Liver (tissue), 9 donors: ENCODE measurements around the gene SLC2A9. TPM values are rescaled to one million over a fixed set of nuclear protein-coding genes. Genes with fewer than 3 reads are reported as not detected.

ENCODE experiments used
- DNase-seq: peaks from one replicate; pipeline ENCODE4 v3.0.0-alpha.2; 2017; ENCODE audit warnings: low spot score
- H3K27ac ChIP-seq, 2 donors: one replicate each; pipeline ENCODE4 v1.7.0; 2013; ENCODE audit warnings: inconsistent platforms in 2 of 2, low read length in 2 of 2, control low read depth in 1 of 2, low read depth in 1 of 2, mild to moderate bottlenecking in 1 of 2
- H3K27me3 ChIP-seq, 4 donors: one replicate each; pipeline versions ENCODE4 v1.6.1 to v1.7.0; 2013; ENCODE audit warnings: low read length in 3 of 4, inconsistent platforms in 1 of 4, mild to moderate bottlenecking in 1 of 4, moderate library complexity in 1 of 4; ENCODE audit not compliant: control insufficient read depth in 4 of 4, insufficient read depth in 4 of 4
- H3K36me3 ChIP-seq, 4 donors: one replicate each; pipeline versions ENCODE4 v1.6.1 to v1.7.0; 2013; ENCODE audit warnings: low read length in 3 of 4, mild to moderate bottlenecking in 3 of 4, low read depth in 1 of 4, moderate library complexity in 1 of 4; ENCODE audit not compliant: control insufficient read depth in 4 of 4, insufficient read depth in 3 of 4
- H3K4me1 ChIP-seq, 4 donors: one replicate each; pipeline versions ENCODE4 v1.6.1 to v1.7.0; 2013; ENCODE audit warnings: low read length in 3 of 4, mild to moderate bottlenecking in 3 of 4, moderate library complexity in 1 of 4; ENCODE audit not compliant: control insufficient read depth in 4 of 4, insufficient read depth in 4 of 4
- H3K4me3 ChIP-seq, 3 donors: one replicate each; pipeline versions ENCODE4 v1.6.1 to v1.7.0; 2013; ENCODE audit warnings: low read length in 3 of 3, control low read depth in 1 of 3, low read depth in 1 of 3, mild to moderate bottlenecking in 1 of 3
- H3K9ac ChIP-seq, 2 donors: one replicate each; pipeline ENCODE4 v1.7.0; 2013; ENCODE audit warnings: low read length in 2 of 2, mild to moderate bottlenecking in 2 of 2, moderate library complexity in 2 of 2, control low read depth in 1 of 2, low read depth in 1 of 2
- H3K9me3 ChIP-seq, 4 donors: one replicate each; pipeline versions ENCODE4 v1.6.1 to v1.7.0; 2013; ENCODE audit warnings: low read length in 3 of 4; ENCODE audit not compliant: control insufficient read depth in 4 of 4
- CTCF ChIP-seq: fragments of 150-350 bp; IDR thresholded peaks from 2 replicates; pipeline ENCODE4 v1.5.1; 2017; ENCODE audit warnings: improper control_type of control experiment, low read depth, low read length; ENCODE audit not compliant: missing input control
- EGR1 ChIP-seq, 2 donors: IDR thresholded peaks; 2 replicates each; pipeline ENCODE4 v1.6.1; 2016 to 2018; ENCODE audit warnings: antibody characterized with exemption in 2 of 2, low read depth in 2 of 2
- FOXA1 ChIP-seq: IDR thresholded peaks from 2 replicates; pipeline ENCODE4 v1.6.1; 2016; ENCODE audit warnings: antibody characterized with exemption
- FOXA2 ChIP-seq: IDR thresholded peaks from 2 replicates; pipeline ENCODE4 v1.6.1; 2016; ENCODE audit warnings: antibody characterized with exemption
- GABPA ChIP-seq, 2 donors: IDR thresholded peaks in 1 of 2; conservative IDR thresholded peaks in 1 of 2; 2 replicates each; pipeline ENCODE4 v1.6.1; 2016; ENCODE audit warnings: antibody characterized with exemption in 2 of 2, mild to moderate bottlenecking in 1 of 2, moderate library complexity in 1 of 2
- HNF4A ChIP-seq, 2 donors: conservative IDR thresholded peaks; 2 replicates each; pipeline ENCODE4 v1.6.1; 2016; ENCODE audit warnings: antibody characterized with exemption in 2 of 2, mild to moderate bottlenecking in 2 of 2
- HNF4G ChIP-seq: IDR thresholded peaks from 2 replicates; pipeline ENCODE4 v1.6.1; 2016; ENCODE audit warnings: antibody characterized with exemption
- JUND ChIP-seq, 2 donors: IDR thresholded peaks; 2 replicates each; pipeline ENCODE4 v1.6.1; 2016; ENCODE audit warnings: antibody characterized with exemption in 2 of 2
- NR2F2 ChIP-seq: IDR thresholded peaks from 2 replicates; pipeline ENCODE4 v1.6.1; 2016; ENCODE audit warnings: antibody characterized with exemption
- RAD21 ChIP-seq, 2 donors: IDR thresholded peaks; 2 replicates each; pipeline ENCODE4 v1.6.1; 2016; ENCODE audit warnings: antibody characterized with exemption in 2 of 2, mild to moderate bottlenecking in 2 of 2
- RXRA ChIP-seq, 2 donors: IDR thresholded peaks; 2 replicates each; pipeline ENCODE4 v1.6.1; 2017 to 2018; ENCODE audit warnings: antibody characterized with exemption in 2 of 2, mild to moderate bottlenecking in 1 of 2
- SP1 ChIP-seq: IDR thresholded peaks from 2 replicates; pipeline ENCODE4 v1.6.1; 2018; ENCODE audit warnings: antibody characterized with exemption, mild to moderate bottlenecking
- YY1 ChIP-seq: IDR thresholded peaks from 2 replicates; pipeline ENCODE4 v1.6.1; 2016; ENCODE audit warnings: antibody characterized with exemption, mild to moderate bottlenecking
- WGBS: extraction: QIAGEN DNeasy Blood & Tissue Kit; methylation state at CpG from one replicate; pipeline ENCODE4 v1.1.7; 2013; 5-methylcytosine and 5-hydroxymethylcytosine counted together
- polyA plus RNA-seq, 2 donors: library from polyadenylated mRNA; stranded (reverse) in 1 of 2; unstranded in 1 of 2; fragments of 200-250 nt in 1 of 2; fragments of >200 nt in 1 of 2; fragmentation: Nextera tagmentation in 1 of 2; extraction: Ambion mirVana in 1 of 2; gene quantifications; one replicate each; pipeline versions ENCODE4 v1.2.1 to v1.2.3, GENCODE V29; 2013 to 2015
- total RNA-seq, 2 donors: library from RNA; depleted of rRNA; stranded (reverse); fragments of >200 nt; gene quantifications; one replicate each; pipeline ENCODE4 v1.2.3, GENCODE V29; 2014
- TF ChIP-seq, protein P1 (sequence below): IDR thresholded peaks from 2 replicates; pipeline ENCODE4 v1.6.1; 2016; ENCODE audit warnings: antibody characterized with exemption, mild to moderate bottlenecking
- TF ChIP-seq, protein P2 (sequence below): IDR thresholded peaks from 2 replicates; pipeline ENCODE4 v1.6.1; 2016; ENCODE audit warnings: antibody characterized with exemption
- TF ChIP-seq, protein P3 (sequence below): IDR thresholded peaks from 2 replicates; pipeline ENCODE4 v1.6.1; 2016; ENCODE audit warnings: antibody characterized with exemption
- donor health status: healthy.
- donor health status: healthy.
- donor health status: healthy.
- donor health status: healthy.
- donor health status: healthy.

SLC2A9 gene
- total and polyA plus RNA-seq, 4 donors: 6.2 to 49.0 (median 21.6) TPM

DNA sequence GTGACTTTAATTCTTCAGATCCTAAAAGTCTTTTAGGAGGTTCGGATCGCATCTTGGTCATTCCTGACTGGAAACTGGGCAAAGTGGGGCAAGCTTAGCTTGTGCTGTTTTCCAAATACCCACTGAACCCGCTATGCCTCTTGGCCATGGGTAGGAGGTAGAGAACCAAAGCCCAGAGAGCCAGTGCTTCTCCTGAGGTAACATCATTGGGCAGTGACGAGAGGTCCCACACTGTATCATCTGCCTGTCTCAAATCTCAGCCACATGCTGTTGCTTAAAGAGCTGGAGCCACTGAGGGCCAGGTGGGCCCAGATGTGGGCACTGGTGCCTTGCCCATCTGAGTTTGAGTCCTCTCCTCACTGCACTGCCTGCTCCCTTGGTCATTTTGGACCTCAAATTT lies 68.2 kb downstream of the SLC2A9 start:
- Histone ChIP-seq H3K36me3 (peaks cover 0 to 4% (median 0%) of the 10 kb centered on the region in 4 donors), H3K9me3 (no peaks in the 10 kb centered on the region), H3K27ac (no peak overlapping the region), H3K4me1 (no peaks in the 10 kb centered on the region), H3K9ac (no peak overlapping the region), H3K27me3 (no peaks in the 10 kb centered on the region), H3K4me3 (no peak overlapping the region)
- DNase-seq: no peak
- TF ChIP-seq CTCF (no peak), YY1 (no peak)
- 97% methylated on average over 4 of the region's 4 CpGs for WGBS

- Histone ChIP-seq H3K4me3 (no peak overlapping the region), H3K36me3 (peaks cover 0 to 4% (median 0%) of the 10 kb centered on the region in 4 donors), H3K27ac (no peak overlapping the region), H3K9me3 (no peaks in the 10 kb centered on the region), H3K9ac (no peak overlapping the region), H3K4me1 (peaks cover 0 to 4% (median 0%) of the 10 kb centered on the region in 4 donors), H3K27me3 (no peaks in the 10 kb centered on the region)
- no peak for DNase-seq
- TF ChIP-seq RAD21 (IDR thresholded peaks at IDR 0.05): no peak
- TF ChIP-seq CTCF: no peak
- TF ChIP-seq, protein P1, sequence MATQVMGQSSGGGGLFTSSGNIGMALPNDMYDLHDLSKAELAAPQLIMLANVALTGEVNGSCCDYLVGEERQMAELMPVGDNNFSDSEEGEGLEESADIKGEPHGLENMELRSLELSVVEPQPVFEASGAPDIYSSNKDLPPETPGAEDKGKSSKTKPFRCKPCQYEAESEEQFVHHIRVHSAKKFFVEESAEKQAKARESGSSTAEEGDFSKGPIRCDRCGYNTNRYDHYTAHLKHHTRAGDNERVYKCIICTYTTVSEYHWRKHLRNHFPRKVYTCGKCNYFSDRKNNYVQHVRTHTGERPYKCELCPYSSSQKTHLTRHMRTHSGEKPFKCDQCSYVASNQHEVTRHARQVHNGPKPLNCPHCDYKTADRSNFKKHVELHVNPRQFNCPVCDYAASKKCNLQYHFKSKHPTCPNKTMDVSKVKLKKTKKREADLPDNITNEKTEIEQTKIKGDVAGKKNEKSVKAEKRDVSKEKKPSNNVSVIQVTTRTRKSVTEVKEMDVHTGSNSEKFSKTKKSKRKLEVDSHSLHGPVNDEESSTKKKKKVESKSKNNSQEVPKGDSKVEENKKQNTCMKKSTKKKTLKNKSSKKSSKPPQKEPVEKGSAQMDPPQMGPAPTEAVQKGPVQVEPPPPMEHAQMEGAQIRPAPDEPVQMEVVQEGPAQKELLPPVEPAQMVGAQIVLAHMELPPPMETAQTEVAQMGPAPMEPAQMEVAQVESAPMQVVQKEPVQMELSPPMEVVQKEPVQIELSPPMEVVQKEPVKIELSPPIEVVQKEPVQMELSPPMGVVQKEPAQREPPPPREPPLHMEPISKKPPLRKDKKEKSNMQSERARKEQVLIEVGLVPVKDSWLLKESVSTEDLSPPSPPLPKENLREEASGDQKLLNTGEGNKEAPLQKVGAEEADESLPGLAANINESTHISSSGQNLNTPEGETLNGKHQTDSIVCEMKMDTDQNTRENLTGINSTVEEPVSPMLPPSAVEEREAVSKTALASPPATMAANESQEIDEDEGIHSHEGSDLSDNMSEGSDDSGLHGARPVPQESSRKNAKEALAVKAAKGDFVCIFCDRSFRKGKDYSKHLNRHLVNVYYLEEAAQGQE: no peak
- TF ChIP-seq RXRA (IDR thresholded peaks at IDR 0.05): no peak
- TF ChIP-seq, protein P2, sequence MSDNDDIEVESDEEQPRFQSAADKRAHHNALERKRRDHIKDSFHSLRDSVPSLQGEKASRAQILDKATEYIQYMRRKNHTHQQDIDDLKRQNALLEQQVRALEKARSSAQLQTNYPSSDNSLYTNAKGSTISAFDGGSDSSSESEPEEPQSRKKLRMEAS: no peak
- TF ChIP-seq FOXA2: no peak
- WGBS: 81% methylated on average over 8 of the region's 8 CpGs
Observed at GRCh38 chr4:9952415-9952950, 68.8 kb downstream of the SLC2A9 start.

GRCh38 chr4:9949573-9949972 lies 71.7 kb downstream of the SLC2A9 start:
- Histone ChIP-seq H3K36me3 (peaks cover 0 to 4% (median 0%) of the 10 kb centered on the region in 4 donors), H3K4me1 (peaks cover 0 to 4% (median 0%) of the 10 kb centered on the region in 4 donors), H3K27me3 (no peaks in the 10 kb centered on the region), H3K27ac (no peak overlapping the region), H3K4me3 (no peak overlapping the region), H3K9me3 (no peaks in the 10 kb centered on the region), H3K9ac (no peak overlapping the region)
- peak; percentile 20 for DNase-seq
- WGBS: 93% methylated on average over 2 of the region's 2 CpGs
- TF ChIP-seq FOXA1 (no peak), RAD21 (IDR thresholded peaks at IDR 0.05) (no peak), HNF4A (conservative IDR thresholded peaks at IDR 0.05) (no peak), NR2F2 (no peak), GABPA (IDR thresholded peaks at IDR 0.05 in 1 of 2, conservative IDR thresholded peaks at IDR 0.05 in 1 of 2) (no peak), FOXA2 (no peak), YY1 (no peak), EGR1 (IDR thresholded peaks at IDR 0.05; ENCODE audit: low read depth in 2 of 2) (no peak), SP1 (no peak), HNF4G (no peak), JUND (IDR thresholded peaks at IDR 0.05) (no peak)
- TF ChIP-seq, protein P3, sequence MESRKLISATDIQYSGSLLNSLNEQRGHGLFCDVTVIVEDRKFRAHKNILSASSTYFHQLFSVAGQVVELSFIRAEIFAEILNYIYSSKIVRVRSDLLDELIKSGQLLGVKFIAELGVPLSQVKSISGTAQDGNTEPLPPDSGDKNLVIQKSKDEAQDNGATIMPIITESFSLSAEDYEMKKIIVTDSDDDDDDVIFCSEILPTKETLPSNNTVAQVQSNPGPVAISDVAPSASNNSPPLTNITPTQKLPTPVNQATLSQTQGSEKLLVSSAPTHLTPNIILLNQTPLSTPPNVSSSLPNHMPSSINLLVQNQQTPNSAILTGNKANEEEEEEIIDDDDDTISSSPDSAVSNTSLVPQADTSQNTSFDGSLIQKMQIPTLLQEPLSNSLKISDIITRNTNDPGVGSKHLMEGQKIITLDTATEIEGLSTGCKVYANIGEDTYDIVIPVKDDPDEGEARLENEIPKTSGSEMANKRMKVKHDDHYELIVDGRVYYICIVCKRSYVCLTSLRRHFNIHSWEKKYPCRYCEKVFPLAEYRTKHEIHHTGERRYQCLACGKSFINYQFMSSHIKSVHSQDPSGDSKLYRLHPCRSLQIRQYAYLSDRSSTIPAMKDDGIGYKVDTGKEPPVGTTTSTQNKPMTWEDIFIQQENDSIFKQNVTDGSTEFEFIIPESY: no peak
- TF ChIP-seq, protein P2: no peak
